Fibroblast of skin of scalp (primary cell): ENCODE data around the gene PRCD.
"Not testable (repeated sequence)": the region's sequence is repeated elsewhere in the genome, so short reads cannot be mapped to it uniquely, and the experiment has no call there.

ENCODE experiments used
- DNase-seq: peaks from one replicate; pipeline ENCODE4 v3.0.0-alpha.2; 2013

Gene PRCD

GRCh38 chr17:76528528-76529223 lies 11.2 kb upstream of the PRCD start:
- no peak for DNase-seq

- DNase-seq, result peak; percentile 87
Measured at GRCh38 chr17:76529224-76530094, 10.4 kb upstream of the PRCD start.

GRCh38 chr17:76530095-76530723 lies 9.6 kb upstream of the PRCD start:
- peak; percentile 58 for DNase-seq

DNA sequence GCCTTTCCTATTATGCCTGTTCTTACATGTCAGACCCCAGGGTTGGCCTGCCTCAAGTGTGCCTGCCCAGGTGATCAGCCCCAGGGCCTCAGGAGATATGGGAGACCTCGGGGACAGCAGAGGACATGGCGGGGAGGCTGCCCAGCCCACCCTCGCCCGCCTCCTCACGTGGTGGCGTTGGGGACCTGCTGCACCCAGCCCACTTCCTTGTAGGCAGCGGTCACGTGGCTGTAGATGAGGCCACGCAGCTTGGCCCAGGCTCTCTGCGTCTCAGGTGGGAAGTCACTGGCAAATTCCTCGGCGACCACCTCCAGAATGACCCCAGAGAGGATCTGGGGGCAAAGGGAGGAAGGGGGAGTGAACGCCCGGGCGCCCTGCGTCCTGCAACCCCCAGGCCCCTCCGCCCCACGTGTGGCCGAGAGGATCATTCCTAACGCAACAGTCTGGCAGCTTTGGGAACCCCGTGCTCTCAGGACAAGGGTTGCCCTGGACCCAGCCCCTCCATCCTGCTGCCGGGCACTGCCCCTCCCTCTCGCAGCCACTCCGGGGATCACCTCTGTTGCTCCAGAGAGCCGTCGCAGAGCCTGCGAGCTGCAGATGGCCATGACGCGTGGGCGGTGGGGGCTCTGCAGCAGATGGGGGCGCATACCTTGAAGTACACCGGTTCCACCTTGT lies 8.9 kb upstream of the PRCD start:
- no peak for DNase-seq

- DNase-seq, result no peak
Measured at GRCh38 chr17:76531486-76532038, 8.3 kb upstream of the PRCD start.

GRCh38 chr17:76532072-76532651 lies 7.7 kb upstream of the PRCD start:
- DNase-seq, result peak; percentile 29

DNA sequence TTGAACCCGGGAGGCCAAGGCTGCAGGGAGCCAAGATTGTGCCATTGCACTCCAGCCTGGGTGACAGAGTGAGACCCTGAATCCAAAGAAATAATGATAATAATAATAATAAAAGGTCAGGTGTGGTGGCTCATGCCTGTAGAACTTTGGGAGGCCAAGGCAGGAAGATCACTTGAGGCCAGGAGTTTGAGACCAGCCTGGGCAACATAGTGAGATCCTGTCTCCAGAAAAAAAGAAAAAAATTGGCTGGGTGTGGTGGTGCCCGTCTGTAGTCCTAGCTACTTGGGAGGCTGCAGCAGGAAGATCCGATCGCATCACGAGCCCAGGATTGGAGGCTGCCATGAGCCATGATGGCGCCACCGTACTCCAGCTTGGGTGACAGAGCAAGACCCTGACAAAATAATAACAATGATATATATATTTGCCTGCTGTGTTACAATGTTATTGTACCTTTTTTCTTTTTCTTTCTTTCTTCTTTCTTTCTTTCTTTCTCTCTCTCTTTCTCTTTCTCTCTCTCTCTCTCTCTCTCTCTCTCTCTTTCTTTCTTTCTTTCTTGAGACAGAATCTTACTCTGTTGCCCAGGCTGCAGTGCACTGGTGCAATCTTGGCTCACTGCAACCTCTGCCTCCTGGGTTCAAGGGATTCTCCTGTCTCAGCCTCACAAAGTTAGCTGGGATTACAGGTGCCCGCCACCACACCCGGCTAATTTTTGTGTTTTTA lies 6.0 kb upstream of the PRCD start:
- DNase-seq, result not testable (repeated sequence)

GRCh38 chr17:76534831-76535732 lies 4.8 kb upstream of the PRCD start:
- DNase-seq, result no peak

- no peak for DNase-seq
Measured at GRCh38 chr17:76535788-76536510, 3.9 kb upstream of the PRCD start.

GRCh38 chr17:76536511-76537287 lies 3.1 kb upstream of the PRCD start:
- no peak for DNase-seq

GRCh38 chr17:76537288-76537577 lies 2.6 kb upstream of the PRCD start:
- peak; percentile 33 for DNase-seq

DNA sequence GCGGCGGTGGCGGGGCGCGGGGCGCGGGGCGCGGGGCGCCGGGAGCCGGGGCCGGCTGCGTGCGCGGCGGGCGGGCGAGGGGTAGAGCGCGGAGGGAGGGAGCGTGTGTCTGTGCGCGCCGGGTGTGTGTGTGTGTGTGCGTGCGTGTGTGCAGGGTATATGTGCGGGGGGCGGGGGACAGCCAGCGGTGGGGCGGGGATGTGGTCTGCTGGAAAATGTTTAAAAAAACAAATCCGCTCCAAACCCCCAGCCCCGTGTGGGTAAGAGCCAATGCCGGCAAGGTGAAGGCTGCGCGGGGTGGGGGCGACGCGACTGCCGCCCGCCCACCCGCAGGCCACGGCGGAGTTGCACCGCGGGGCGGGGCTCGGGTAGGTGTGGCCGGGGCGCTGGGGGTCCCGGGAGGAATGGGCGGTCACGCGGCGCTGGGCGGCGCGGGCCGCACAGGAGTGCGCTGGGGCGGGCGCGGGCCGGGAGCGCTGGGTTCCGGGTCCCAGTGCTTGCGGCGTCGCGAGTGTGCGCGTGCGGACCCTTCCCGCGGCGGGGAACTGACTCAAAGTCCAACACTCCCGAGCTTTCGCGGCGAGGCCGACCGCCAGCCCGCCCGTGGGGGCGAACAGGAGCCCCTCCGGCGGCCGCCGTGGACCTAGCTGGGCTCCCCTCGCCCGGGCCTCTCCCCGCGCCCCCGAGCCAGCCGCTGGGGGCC lies 2.1 kb upstream of the PRCD start, which contains the start of gene CYGB:
TSS of gene CYGB (minus strand) at position 132 of the 703 bp plus-strand sequence. CDS start 167 bp downstream, outside the sequence.
- DNase-seq, result peak; percentile 43

GRCh38 chr17:76538281-76538931 lies 1.4 kb upstream of the PRCD start:
- no peak for DNase-seq

DNA sequence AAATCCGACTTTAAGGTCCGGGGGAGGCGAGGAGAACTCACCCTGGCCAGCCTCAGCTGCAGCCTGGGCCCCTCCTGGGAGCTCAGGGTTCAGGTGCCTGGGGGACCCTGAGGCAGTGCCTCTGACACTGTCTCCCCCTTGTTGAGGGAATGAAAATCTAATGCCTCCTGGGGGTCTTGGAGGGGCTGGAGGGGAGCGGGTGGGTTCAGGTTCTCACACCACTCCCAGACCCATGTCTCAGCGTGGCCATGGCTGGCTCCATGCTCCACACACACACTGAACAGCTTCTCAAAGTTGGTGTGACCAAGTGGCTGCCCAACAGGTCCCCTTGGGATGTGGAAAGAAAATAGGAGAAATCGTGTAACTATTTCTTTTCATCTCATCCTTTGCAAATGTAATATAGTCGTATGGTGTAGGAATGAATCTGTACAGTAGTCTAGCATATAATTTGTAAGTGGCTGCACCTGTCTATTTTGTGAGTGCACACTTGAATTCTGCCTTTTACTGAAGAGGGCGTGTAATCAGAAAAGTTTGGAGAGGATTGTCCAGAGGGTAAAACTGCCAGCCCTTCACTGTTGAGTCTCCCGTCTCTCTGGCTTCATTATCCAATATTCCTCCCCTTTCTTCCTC lies 788 bp upstream of the PRCD start:
- DNase-seq, result no peak

- peak; percentile 95 for DNase-seq
Measured at GRCh38 chr17:76540381-76541300, 797 bp downstream of the PRCD start.
